ENCODE measurements around the gene BAHCC1. TPM values are rescaled to one million over a fixed set of nuclear protein-coding genes. Genes with fewer than 3 reads are reported as not detected.

BAHCC1 gene
- total and polyA plus RNA-seq, 2 of the 8 experiments (the other 6 are each of a cell fraction or from before 2014, with no cell fraction given), result 0.26 to 0.58 TPM

GRCh38 chr17:81415681-81416080 lies 20.4 kb downstream of the BAHCC1 start:
- H3K9me3 ChIP-seq (ENCODE audit: insufficient read depth in 2 of 2, low read depth in 1 of 2, low read length in 1 of 2), result no peaks in the 10 kb centered on the region
- H3K79me2 ChIP-seq (ENCODE audit: control insufficient read depth in 1 of 2, insufficient read depth in 2 of 2, low read length in 2 of 2), result no peaks in the 10 kb centered on the region
- H4K5ac ChIP-seq (ENCODE audit: insufficient read length, low read depth, low read length), result no peak overlapping the region
- H4K8ac ChIP-seq (ENCODE audit: extremely low read depth, insufficient read depth, low read length), result peak overlapping the region; percentile 31; the same call in 1 of the 2 replicates
- no peak overlapping the region for H3K27ac ChIP-seq (ENCODE audit: low read depth, low read length)
- peak overlapping the region; percentile 29; the same call in 1 of the 2 replicates for H2BK12ac ChIP-seq (ENCODE audit: low read depth, low read length)
- H3K18ac ChIP-seq (ENCODE audit: extremely low read depth, low read length), result no peak overlapping the region
- H3K23me2 ChIP-seq (ENCODE audit: low read depth, low read length), result peaks cover 2% of the 10 kb centered on the region; the same call in 1 of the 2 replicates
- no peak overlapping the region for H3K4me2 ChIP-seq (ENCODE audit: insufficient read depth in 1 of 2, low read depth in 2 of 2, low read length in 2 of 2)
- peaks cover 0 to 5% of the 10 kb centered on the region in 2 experiments for H4K20me1 ChIP-seq (replicated peaks in 1 of 2; ENCODE audit: control insufficient read depth in 1 of 2, insufficient read depth in 2 of 2, low read length in 2 of 2)
- no peak overlapping the region for H3K4ac ChIP-seq (replicated peaks; ENCODE audit: insufficient read length, low read depth, low read length)
- H3K27me3 ChIP-seq (replicated peaks in 1 of 4; ENCODE audit: control insufficient read depth in 3 of 4, extremely low read depth in 1 of 4, insufficient read depth in 3 of 4, low read length in 3 of 4), result no peaks in the 10 kb centered on the region; a peak in 1 of 7 replicates
- H3K36me3 ChIP-seq (ENCODE audit: control insufficient read depth in 2 of 4, insufficient read depth in 4 of 4, low read length in 3 of 4), result no peaks in the 10 kb centered on the region
- POLR2A ChIA-PET (ENCODE audit: partially characterized antibody), result interaction anchor here (1.2 to 1.3 kb wide), 2 partner anchors 96 to 155 kb away, joined by 3 read pairs; no protein-coding TSS in a partner anchor
- H3K56ac ChIP-seq (replicated peaks; ENCODE audit: insufficient read length, low read depth, low read length), result no peak overlapping the region
- H2BK15ac ChIP-seq (ENCODE audit: low read length), result peak overlapping the region; percentile 97; the same call in 1 of the 2 replicates
- CTCF ChIA-PET (ENCODE audit: partially characterized antibody), result interaction anchor here (1.3 to 2.0 kb wide), 3 partner anchors 13 to 69 kb away, joined by 4 to 6 read pairs (median 5); no protein-coding TSS in a partner anchor
- 0 out of 2 replicates have a peak overlapping the region, but pooled peaks have one; percentile 55 for H2BK20ac ChIP-seq (ENCODE audit: low read length)
- H3K23ac ChIP-seq (ENCODE audit: insufficient read length), result no peak overlapping the region
- FAIRE-seq (no peak), DNase-seq (ENCODE audit: low read depth in 1 of 2, low spot score in 2 of 2) (no peak)
- no peak overlapping the region for H4K91ac ChIP-seq (replicated peaks; ENCODE audit: insufficient read length, low read length)
- H3K9ac ChIP-seq (replicated peaks in 1 of 4; ENCODE audit: extremely low read depth in 1 of 4, low read depth in 3 of 4, low read length in 3 of 4), result no peak overlapping the region
- H2BK120ac ChIP-seq (replicated peaks; ENCODE audit: low read depth, low read length), result no peak overlapping the region
- H2AFZ ChIP-seq (ENCODE audit: low read length), result no peak overlapping the region
- WGBS, 2 experiments (ENCODE audit: extremely low coverage in 1 of 2, insufficient coverage in 1 of 2, insufficient read length in 1 of 2, insufficient replicate concordance in 2 of 2, low coverage in 1 of 2, low lambda C conversion rate in 2 of 2, missing lambda C conversion rate in 1 of 2), result 97% methylated on average over 15 of the region's 15 CpGs; no CpG with 5 or more reads in 1 of the 2 experiments
- H3K79me1 ChIP-seq (ENCODE audit: low read depth, low read length), result no peaks in the 10 kb centered on the region
- no peak overlapping the region for H3K4me3 ChIP-seq (ENCODE audit: extremely low read depth in 1 of 4, insufficient read depth in 2 of 4, low read depth in 3 of 4, low read length in 4 of 4)
- peaks cover 0 to 7% (median 4%) of the 10 kb centered on the region in 4 experiments; a peak in 5 of 7 replicates for H3K4me1 ChIP-seq (replicated peaks in 1 of 4; ENCODE audit: control insufficient read depth in 3 of 4, insufficient read depth in 4 of 4, low read length in 3 of 4)
- no peak overlapping the region for H2BK5ac ChIP-seq (ENCODE audit: low read depth, low read length)
- peak overlapping the region; percentile 47; the same call in 1 of the 2 replicates for H2AK5ac ChIP-seq (ENCODE audit: low read depth, low read length)
- no peak overlapping the region for H3K14ac ChIP-seq (ENCODE audit: insufficient read length)
- TF ChIP-seq SIRT6 (IDR thresholded peaks at IDR 0.05; ENCODE audit: low read length), result no peak

Data from H1 (cell line).